AG08396 (cell line): ENCODE data around the gene JSRP1.

ENCODE experiments used
- DNase-seq: peaks from one replicate; pipeline ENCODE4 v3.0.0; 2012; ENCODE audit warnings: low spot score, mixed read lengths

Gene JSRP1, protein sequence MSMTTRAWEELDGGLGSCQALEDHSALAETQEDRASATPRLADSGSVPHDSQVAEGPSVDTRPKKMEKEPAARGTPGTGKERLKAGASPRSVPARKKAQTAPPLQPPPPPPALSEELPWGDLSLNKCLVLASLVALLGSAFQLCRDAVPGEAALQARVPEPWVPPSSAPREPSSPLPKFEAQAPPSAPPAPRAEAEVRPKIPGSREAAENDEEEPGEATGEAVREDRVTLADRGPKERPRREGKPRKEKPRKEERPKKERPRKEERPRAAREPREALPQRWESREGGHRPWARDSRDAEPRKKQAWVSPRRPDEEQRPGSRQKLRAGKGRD

DNA sequence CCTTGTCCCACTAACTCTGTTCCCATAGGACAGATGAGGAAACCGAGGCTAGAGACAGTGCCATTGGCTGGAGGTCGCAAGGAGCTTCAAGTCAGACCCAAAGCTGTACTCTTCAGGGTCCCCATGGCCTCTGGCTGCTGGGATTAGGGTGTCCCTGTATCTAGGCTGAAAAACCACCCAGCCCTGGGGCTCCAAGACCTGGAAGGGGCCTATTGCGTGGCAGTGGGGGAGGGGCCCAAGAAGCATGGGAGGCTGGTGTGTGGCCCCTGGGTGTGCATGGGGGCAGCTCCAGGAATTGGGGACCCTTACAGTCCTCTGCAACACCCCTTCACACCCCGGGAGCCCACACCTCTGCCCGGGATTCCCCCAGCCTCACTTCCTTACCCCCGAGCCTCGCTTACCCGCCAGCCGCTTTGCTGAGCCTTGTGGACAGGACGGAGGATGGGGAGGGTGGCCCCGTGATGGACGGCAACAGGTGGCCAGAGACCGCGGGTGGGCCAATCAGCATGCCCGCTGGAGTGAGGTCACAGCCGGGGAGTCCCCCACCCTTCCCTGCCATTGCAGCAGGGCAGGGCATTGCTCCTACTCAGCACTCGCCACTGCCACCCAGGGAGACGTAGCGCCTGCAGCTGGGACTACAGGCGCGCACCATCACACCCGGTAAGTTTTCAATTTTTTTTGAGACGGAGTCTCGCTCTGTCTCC, at the start of gene JSRP1:
Gene JSRP1, minus strand, starts transcription at position 436 of the 704 bp plus-strand sequence. CDS start 1,103 bp downstream, outside the sequence.
- no peak for DNase-seq

DNA sequence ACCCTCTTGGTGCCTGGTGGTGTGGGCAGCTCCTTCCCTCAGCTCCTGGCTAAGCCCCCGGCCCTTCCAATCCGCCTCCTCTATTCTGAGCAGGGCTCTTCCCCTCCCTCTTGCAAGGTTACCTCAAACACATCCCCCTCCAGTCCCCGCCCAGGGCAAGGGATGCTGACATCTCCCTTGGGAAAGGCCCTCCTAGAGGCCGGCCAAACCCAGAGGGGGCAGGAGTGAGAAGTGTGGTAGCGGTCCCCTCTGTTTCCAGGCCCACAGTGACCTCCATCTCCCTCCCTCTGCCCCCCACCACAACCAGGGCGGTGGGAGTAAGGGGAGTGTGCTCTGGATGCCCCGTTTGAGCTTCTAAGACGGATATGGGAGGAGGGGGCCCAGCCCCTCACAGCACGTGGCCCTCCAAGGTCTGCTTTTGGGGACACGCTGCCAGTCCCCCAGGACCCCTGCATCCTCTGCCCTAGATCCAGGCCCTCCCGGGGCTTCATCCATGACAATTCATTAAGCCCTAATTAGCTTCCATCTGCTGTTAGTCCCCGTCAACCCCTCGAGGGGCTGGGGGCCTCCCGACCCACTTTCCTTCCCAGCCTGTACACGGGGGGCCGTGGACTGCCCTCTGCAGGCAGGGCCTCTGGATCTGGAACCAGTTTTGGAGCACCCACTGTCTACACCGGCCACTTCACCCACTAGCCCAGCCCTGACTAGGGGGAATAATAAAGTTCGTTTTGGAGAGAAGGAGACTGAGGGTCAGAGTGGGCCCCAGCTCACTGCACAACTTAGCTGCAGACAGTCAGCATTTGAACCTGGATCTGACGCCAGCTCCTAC, 49.4 kb upstream of the JSRP1 start:
- no peak for DNase-seq

DNA sequence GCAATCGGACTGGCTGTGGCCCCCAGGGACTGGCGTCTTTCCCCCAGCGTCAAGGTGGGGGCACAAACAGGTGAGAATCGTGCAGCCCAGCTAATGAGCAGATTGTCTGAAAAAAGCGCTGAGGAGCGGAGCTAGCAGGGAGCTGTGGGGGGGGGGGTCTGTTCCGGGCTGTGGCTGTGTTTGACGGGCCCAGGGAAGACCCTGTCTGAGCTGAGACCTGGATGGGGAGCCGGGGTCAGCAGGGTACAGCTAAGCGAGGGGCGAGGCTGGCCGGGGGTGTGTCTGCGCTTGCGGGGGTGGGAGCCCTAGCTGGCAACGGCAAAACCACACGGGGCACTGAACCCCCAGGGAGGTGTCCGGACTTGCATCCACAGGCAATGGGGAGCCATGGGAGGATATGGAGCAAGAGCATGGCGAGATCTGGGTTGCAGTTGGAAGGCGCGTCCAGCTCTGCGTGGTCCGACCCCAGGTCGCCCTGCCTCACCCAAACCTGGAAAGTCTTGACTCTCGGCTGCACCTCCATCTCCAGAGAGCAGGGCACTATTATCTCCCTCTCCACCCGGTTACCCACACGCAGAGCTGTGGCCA, 47.1 kb upstream of the JSRP1 start:
- DNase-seq: no peak

DNA sequence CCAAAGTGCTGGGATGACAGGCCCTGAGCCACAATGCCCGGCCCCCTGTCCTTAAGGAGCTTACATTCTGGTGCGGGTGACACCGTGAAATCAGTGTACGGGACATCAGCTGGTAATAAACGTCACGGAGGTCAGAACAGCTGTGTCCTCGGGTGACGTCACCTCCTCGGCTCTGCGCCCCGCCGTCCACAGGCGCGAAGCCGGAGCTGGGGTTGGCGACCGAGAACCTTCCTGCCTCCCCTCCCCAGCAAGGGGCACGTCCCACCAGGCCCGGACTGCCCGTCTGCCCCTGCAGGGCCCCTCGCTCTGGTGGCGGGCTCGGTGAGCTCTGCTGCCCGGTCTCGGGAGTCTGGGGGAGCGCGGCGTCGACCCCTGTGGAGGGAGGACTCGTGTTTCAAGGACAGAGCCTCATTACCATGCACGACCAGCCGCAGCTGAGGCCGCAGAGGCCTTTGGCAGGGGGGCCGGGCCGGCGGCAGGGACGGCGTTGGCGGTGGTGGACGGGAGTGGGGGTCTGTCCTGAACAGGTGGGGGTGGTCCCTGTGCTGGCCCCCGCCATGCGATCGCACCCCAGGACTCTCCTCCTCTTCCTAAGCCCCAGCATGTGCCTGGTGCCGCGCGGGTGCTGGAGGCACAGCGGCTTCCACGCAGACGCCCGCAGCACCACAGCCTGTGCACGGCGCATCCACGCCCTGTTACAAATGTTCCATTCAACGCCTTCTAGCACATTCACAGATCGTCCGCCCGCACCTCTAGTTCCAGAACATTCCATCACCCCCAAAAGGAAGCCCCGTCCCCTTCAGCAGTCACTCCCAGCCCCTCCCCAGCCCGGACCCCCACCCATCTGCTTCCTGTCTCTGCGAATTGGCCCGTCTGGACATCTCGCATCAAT, 46.3 kb upstream of the JSRP1 start:
- peak; percentile 82 for DNase-seq

DNA sequence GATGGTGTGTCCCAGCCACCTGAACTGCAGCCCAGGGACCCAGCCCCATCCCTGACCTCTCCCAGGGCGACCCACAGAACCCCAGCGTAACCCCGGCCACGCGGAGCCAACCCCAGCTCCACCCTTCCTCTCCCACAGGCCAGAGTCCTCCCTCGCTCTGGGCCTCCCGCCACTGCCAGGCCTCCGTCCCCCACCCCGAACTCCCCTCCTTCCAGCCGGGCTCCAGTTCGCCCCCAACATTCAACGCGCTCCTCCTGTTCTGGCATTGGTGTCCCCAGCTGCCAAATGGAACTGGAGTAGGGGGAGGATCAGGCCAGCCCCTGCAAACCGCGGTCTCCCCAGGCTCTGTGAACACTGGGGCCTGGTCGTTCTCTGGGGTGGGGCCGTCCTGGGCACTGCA, 44.3 kb upstream of the JSRP1 start:
- DNase-seq: no peak

DNA sequence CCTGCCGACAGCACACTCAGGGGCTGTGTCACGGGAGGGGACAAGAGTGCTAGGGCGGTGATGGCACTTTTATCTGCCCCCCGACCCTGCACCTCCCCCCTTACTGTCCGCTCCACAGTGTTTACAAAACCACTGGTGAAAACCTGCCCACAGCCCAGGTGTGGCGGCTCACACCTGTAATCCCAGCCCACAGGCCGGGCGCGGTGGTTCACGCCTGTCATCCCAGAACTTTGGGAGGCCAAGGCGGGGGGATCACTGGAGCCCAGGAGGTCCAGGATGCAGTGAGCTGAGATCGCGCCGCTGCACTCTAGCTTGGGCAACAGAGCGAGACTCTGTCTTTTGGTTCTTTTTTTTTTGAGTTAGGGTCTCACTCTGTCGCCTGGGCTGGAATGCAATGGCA, 39.9 kb upstream of the JSRP1 start:
- no peak for DNase-seq

DNA sequence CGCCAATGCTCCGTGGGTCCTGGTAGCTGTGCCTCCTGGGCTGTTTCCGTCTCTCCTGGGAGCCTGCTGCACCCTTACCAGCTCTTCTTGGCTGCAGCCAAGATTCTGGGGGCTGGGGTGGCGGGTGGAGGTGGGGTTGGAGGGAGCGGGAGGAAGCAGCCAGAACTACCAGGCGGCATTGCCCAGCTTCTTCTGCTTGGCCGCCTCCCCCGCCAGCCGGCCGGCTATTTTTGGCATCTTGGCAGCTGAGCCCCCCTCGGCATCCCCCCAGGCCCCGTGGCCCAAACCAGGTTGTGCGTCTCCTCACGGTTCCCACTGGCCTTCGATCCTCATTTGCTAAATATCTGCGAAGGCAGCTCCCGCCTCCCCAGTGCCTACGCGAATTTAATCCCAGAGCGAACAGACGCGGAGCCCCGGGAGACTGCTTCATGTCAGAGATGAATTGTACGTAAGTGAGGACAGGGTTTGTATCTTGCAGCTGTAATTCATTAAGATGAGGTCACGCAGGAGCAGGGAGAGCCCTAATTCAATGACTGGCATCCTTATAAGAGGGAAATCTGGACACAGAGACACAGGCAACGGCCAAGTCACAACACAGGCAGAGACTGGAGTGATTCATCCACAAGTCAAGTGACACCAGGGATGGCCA, 38.6 kb upstream of the JSRP1 start:
- peak; percentile 82 for DNase-seq

DNA sequence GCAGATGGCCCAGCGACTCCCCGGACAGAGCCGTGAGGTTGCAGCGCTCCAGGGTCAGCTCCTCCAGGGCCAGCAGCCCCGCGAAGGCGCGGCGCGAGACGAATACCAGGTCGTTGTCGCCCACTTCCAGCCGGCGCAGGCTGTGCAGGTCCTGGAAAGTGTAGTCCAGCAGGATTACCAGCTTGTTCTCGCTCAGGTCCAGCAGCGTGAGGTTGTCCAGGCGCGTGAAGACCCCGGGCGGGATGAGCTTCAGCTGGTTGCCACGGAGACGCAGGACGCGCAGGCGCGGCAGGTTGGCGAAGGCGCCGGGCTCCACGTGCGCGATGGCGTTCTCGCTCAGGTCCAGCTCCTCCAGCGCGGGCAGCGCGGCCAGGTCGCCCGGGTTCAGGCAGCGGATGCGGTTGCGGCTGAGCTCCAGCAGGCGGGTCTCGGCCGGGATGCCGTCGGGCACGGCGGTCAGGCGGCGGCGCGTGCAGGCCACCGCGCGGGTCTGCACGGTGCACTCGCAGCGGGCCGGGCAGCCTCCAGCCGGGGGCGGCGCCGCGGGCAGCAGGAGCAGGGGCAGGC, 35.1 kb upstream of the JSRP1 start:
- no peak for DNase-seq

DNA sequence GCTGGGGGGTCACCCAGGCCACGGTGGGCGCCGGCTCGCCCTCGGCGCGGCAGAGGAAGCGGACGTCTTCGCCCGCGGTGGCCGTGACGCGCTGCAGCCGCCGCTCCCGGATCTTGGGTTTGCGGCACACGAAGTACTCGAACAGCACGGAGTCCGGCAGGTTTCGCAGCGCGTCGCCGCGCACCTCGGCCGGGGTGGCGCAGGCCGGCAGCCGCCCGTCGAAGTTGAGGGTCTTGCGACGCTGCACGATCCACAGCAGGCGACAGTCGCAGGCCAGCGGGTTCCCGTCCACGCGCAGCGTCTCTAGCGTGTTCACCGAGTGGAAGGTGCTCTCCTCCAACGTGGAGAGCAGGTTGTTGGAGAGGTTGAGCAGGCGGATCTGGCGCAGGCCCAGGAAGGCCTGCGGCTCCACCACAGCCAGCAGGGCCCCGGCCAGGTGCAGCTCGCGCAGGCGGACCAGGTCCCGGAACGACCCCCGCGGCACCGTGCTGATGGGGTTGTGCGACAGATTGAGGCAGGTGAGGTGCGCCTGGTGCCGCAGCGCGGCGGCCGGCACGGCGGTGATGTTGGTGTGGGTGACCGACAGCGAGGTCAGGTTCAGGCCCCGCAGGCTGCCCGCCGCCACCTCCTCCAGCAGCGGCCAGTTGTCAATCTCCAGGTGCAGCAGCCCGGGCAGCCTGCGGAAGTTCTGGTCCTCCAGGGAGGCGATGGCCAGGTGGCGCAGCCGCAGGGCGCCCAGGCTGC, 34.4 kb upstream of the JSRP1 start:
- no peak for DNase-seq

DNA sequence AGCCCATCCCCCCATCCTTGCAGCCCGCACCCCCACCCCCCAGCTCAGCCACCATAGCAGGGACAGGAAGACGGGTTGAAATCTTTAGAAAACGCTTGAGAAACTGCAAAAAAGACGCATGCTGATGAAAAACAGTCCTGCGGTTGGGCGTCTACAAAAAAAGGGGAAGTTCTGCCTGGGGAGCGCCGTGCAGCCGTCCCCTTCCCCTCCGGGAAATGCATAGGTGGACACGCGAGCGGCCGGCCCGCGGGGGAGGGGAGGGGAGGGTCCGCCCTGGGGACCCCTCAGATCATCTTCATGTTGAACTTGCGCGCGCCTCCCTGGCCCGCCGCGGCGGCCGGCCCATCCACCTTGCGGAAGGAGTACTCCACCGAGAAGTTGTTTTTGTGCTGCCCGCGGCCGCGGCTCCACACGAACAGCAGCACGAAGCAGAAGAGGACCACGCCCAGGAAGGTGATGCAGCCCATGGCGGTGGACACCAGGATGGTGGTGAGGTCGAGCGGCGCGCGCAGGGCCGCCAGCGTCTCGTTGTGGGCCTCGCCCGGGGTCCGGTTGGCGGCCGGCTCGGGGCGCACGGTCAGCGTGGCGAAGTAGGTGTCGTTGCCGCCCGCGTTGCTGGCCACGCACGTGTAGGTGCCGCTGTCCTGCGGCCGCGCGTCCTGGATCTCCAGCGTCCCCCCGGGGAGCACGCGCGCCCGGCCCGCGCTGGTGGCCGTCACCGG, 33.7 kb upstream of the JSRP1 start:
- no peak for DNase-seq

DNA sequence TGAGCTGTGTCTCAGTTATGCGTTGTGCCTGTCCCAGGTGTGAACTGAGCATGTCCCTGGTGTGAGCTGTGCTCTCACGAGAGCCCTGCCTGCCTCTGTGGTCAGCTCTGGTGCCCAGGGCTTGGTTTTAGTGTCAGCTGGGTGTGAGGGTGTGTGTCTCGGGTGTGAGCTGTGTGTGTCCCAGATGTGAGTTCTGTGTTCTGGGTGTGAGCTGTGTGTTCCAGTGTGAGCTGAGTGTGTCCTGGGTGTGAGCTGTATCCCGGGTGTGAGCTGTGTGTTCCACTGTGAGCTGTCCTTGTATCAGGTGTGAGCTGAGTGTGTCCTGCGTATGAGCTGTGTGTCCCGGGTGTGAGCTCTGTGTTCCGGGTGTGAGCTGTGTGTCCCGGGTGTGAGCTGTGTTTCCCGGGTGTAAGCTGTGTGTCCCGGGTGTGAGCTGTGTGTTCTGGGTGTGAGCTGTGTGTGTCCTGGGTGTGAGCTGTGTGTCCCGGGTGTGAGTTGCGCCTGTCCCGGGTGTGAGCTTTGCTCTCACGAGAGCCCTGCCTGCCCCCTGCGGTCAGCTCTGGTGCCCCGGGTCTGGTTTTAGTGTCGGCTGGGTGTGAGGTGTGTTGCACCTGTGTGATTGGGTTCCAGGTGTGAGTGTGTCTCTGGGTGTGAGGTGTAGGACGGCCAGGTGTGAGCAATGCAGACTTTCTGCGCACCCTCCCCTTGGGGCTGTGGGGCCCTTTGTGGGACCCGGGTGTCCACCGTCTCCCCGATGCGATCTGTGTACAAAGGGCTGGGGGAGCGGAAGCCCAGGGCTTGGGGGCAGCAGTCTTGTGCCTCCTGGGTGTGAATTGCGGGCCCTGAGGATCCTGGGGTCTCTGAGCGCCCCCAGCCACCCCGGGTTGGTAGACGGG, 32.8 kb upstream of the JSRP1 start:
- no peak for DNase-seq

DNA sequence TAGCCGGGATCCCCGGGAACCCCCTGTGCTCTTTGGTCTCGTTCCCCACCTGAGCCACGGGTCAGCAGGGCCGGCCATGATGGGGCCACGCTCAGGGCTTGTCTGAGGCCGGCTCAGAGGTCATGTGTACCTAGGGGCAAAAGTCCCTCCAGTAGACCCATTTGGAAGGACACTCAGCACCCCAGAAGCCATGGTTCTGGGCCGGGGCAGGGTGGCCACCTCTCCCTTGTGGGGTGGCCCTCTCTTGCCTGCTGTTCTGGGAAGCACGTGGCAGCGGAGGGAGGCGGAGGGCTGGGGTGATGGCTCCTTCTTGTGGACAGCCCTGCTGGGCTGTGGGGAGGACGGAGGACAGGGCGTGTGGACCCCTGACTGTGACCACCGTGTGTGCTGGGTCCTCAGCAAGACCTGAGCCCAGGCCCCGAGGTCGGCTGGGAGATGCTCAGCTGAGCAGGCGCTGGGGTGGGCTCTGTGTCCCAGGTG, 32.2 kb upstream of the JSRP1 start:
- no peak for DNase-seq

DNA sequence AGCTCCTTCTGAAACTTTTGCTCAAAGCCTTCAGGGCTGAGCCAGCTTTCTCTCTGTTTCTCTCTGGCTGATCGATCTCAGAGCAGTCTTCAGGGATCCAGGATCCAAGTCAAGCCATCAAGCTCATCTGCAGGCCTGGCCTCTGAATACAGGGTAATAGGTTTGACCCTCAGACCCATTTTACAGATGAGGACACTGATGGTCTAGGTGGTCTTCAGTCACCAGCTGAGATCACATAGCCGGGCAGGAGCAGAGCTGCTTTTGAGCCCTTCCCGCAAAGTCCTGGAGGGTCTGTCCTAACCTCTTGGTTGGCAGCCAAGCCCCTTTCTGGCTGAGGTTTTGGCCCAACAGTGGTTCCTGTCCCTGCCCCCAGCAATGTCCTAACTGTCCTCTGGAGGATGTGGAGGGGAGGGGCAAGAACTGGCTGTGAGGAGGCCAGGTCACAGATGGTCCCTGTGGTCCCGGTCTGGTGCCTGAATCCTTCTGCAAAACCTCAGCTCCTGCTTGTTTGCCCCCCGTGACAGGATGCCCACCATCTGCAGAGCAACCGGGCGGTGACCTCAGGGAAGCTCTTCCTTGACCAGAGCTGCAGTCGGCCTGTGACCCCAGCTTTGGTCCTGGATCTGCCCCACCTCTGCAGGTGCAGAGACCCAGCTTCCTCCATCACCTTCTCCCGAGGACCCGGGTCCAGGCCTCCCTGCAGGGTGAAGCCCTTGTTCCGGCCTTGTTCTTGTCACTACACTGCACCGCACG, 31.5 kb upstream of the JSRP1 start:
- no peak for DNase-seq

DNA sequence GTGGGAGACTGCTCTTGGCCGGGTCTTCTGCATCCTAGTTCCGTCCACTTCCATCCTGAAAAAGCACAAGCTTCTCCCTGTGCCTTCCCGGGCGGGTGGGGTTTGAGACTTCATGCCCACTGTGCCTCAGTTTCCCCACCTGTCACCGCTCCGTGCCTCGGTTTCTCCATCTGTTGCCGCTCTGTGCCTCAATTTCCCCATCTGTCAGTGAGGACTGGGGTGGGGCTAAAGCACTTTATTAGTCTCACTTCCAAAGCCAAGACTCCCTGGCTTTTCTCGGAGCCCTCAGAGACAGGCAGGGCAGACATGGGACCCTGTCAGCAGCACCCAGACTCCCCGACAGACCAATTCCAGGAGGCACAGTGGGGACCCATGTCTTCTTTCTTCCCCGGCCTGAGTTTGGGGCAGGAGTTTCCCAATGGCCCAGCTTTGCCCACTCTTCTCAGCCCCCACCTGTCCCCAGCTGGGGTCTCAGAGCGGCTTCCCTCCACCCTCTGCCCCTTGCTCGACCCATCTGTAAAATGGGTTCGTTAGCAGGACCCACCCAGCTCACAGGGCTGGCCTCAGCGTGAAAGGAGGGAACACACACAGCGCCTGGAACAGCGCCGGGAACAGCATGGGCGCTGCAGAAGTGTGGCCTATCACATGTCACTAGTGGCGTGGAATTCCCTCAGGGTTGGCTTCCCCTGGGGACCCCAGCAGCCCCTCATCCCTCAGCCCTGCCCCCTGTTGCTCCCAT, 30.4 kb upstream of the JSRP1 start:
- no peak for DNase-seq

DNA sequence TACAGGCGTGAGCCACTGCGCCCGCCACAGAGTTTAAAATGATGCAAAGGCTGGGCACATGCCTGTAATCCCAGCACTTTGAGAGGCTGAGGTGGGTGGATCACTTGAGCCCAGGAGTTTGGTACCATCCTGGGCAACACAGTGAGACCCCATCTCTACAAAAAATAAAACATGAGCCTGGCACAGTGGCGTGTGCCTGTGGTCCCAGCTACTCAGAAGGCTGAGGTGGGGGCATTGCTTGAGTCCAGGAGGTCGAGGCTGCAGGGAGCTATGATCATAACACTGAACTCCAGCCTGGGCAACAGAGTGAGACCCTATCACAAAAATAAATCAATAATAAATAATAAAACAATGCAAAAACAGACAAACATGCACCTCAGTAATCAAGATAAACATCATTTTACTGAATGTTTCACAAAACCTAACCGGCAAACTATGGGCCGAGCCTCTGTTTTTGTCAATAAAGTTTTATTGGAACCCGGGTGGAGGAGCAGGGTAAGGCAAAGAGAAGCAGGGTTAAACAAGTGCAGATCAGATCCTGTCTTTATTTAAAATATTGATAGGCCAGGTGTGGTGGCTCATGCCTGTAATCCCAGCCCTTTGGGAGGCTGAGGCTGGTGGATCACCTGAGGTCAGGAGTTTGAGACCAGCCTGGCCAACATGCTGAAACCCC, 27.8 kb upstream of the JSRP1 start:
- no peak for DNase-seq

DNA sequence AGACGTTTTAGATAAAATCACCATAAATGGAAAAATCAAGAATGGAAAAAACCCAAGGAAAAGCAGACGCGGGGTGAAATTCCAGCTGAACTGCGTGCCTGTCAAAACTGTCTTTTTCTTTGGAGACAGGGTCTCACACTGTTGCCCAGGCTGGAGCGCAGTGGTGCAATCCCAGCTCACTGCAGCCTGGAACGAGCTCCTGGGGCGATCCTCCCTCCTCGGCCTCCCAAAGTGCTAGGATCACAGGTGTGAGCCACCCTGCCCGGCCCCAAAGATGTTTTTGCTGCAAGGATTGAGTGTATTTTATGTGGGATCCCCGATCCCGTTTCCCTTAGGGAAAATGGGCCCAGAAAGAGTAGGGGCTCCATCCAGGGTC, 26.6 kb upstream of the JSRP1 start:
- DNase-seq: no peak
